K562 (cell line): ENCODE data around the gene PLXNA3. TPM values are rescaled to one million over a fixed set of nuclear protein-coding genes. Genes with fewer than 3 reads are reported as not detected.

Source experiments
- ATAC-seq: fragments of 200-7000 bp; cut with Tn5 transposase; 3 replicates; pipeline ENCODE4 v1.9.1; 2020; ENCODE audit warnings: moderate library complexity
- BruUV-seq: library from RNA; stranded (reverse); fragments of 400-500 nt; replicated peaks from 2 replicates; lab custom pipeline; 2021; lab: Mats Ljungman, UMichigan
- CTCF ChIA-PET: fragments of 300-600 bp; formaldehyde crosslinking; extraction: SDS; loops from one replicate; lab custom pipeline; 2021; ENCODE audit warnings: low intra/inter-chr PET ratio; lab: Yijun Ruan, JAX
- POLR2A ChIA-PET: fragments of 300-600, 350-650 bp; sonication (Branson Sonifier 250); formaldehyde crosslinking; extraction: SDS; loops from one replicate; lab custom pipeline; 2021; ENCODE audit warnings: antibody characterized with exemption, inconsistent platforms; lab: Yijun Ruan, JAX
- DNase-seq, 4 experiments: peaks; one replicate each; pipeline versions ENCODE4 v3.0.0 to v3.0.0-alpha.2; 2011 to 2018; ENCODE audit warnings: low spot score in 3 of 4, mixed read lengths in 3 of 4; ENCODE audit errors: extremely low read depth in 1 of 4
- FAIRE-seq: peaks from 2 replicates; lab custom pipeline; 2011; peaks lifted over from hg19 to GRCh38; lab: Jason Lieb, UNC
- H2AFZ ChIP-seq: 2 replicates; pipeline ENCODE4 v1.6.0; 2011; ENCODE audit warnings: low read depth, low read length, control low read depth, inconsistent platforms
- H3K27ac ChIP-seq: fragments of 200-600 bp; 3 replicates; pipeline ENCODE4 v1.8.0; 2011; ENCODE audit warnings: low read depth, mild to moderate bottlenecking, control low read depth, inconsistent platforms, low read length, moderate library complexity, mixed read lengths; ENCODE audit errors: extremely low read depth
- H3K27me3 ChIP-seq, 2 experiments: fragments of 300-600 bp in 1 of 2; 2 replicates in 1 of 2; 3 replicates in 1 of 2; pipeline versions ENCODE4 v1.6.0 to v1.8.0; 2011; ENCODE audit warnings: inconsistent platforms in 2 of 2, low read length in 2 of 2, mild to moderate bottlenecking in 1 of 2, mixed read lengths in 1 of 2, moderate library complexity in 1 of 2; ENCODE audit not compliant: control insufficient read depth in 2 of 2, insufficient read depth in 2 of 2
- H3K36me3 ChIP-seq: fragments of 300-600 bp; 3 replicates; pipeline ENCODE4 v1.8.0; 2011; ENCODE audit warnings: mild to moderate bottlenecking, low read length, inconsistent platforms; ENCODE audit not compliant: control insufficient read depth, insufficient read depth
- H3K4me1 ChIP-seq, 2 experiments: fragments of 200-600 bp in 1 of 2; replicated peaks in 1 of 2; 2 replicates in 1 of 2; 3 replicates in 1 of 2; pipeline versions ENCODE4 v1.5.1 to v1.8.0; 2011; ENCODE audit warnings: inconsistent platforms in 2 of 2, low read length in 2 of 2, mild to moderate bottlenecking in 1 of 2, mixed read lengths in 1 of 2, moderate library complexity in 1 of 2; ENCODE audit not compliant: control insufficient read depth in 2 of 2, insufficient read depth in 2 of 2
- H3K4me2 ChIP-seq: 2 replicates; pipeline ENCODE4 v1.6.1; 2011; ENCODE audit warnings: low read length, control low read depth, inconsistent platforms, mixed read lengths; ENCODE audit not compliant: insufficient read depth
- H3K4me3 ChIP-seq: fragments of 200-600 bp; sonication (generic), shearing (Covaris generic); 2 replicates; pipeline ENCODE4 v1.5.1; 2016; ENCODE audit warnings: control low read depth, inconsistent platforms
- H3K79me2 ChIP-seq: fragments of 200-600 bp; 3 replicates; pipeline ENCODE4 v1.8.0; 2011; ENCODE audit warnings: low read length, inconsistent platforms; ENCODE audit not compliant: control insufficient read depth, insufficient read depth
- H3K9ac ChIP-seq, 2 experiments: 2 replicates each; pipeline versions ENCODE4 v1.6.0 to v1.6.1; 2011; ENCODE audit warnings: low read depth in 2 of 2, low read length in 2 of 2, control low read depth in 1 of 2, inconsistent platforms in 1 of 2, mild to moderate bottlenecking in 1 of 2, mixed read lengths in 1 of 2; ENCODE audit not compliant: insufficient read depth in 1 of 2
- H3K9me1 ChIP-seq: one replicate; pipeline ENCODE4 v1.6.0; 2011; ENCODE audit warnings: inconsistent platforms, mild to moderate bottlenecking, low read length, moderate library complexity; ENCODE audit not compliant: control insufficient read depth, insufficient read depth
- H3K9me3 ChIP-seq: replicated peaks from 2 replicates; pipeline ENCODE4 v1.5.1; 2011; ENCODE audit warnings: low read depth, low read length, inconsistent platforms; ENCODE audit not compliant: control insufficient read depth, insufficient read depth
- H4K20me1 ChIP-seq: replicated peaks from 2 replicates; pipeline ENCODE4 v1.6.1; 2011; ENCODE audit warnings: low read length, inconsistent platforms, mixed read lengths; ENCODE audit not compliant: control insufficient read depth, insufficient read depth
- ADNP ChIP-seq: fragments of 200-800 bp; sonication (Bioruptor generic); IDR thresholded peaks from 2 replicates; pipeline ENCODE4 v1.6.1; 2016; ENCODE audit warnings: missing genetic modification characterization, missing compliant biosample characterization
- ARID4B ChIP-seq: sonication (generic); formaldehyde crosslinking; IDR thresholded peaks from 2 replicates; pipeline ENCODE4 v1.8.0; 2022; ENCODE audit warnings: mild to moderate bottlenecking, missing genetic modification reagents
- BRD9 ChIP-seq: fragments of 450-650 bp; IDR thresholded peaks from 2 replicates; pipeline ENCODE4 v1.6.1; 2018; ENCODE audit warnings: low read depth; ENCODE audit not compliant: partially characterized antibody
- CREB5 ChIP-seq: fragments of 250-450 bp; sonication (Bioruptor Pico); IDR thresholded peaks from 2 replicates; pipeline ENCODE4 v1.5.0; 2020; ENCODE audit warnings: mild to moderate bottlenecking
- GABPA ChIP-seq: fragments of 200-800 bp; sonication (Bioruptor generic); conservative IDR thresholded peaks from 2 replicates; pipeline ENCODE4 v1.6.1; 2016; ENCODE audit warnings: low read depth, missing genetic modification characterization, missing compliant biosample characterization
- GTF2E2 ChIP-seq: fragments of 200-800 bp; sonication (Bioruptor generic); IDR thresholded peaks from 2 replicates; pipeline ENCODE4 v1.6.1; 2016; ENCODE audit warnings: missing genetic modification characterization, missing compliant biosample characterization
- HDAC3 ChIP-seq: fragments of 450-650 bp; IDR thresholded peaks from 2 replicates; pipeline ENCODE4 v1.6.1; 2018; ENCODE audit warnings: borderline replicate concordance, mild to moderate bottlenecking, moderate library complexity; ENCODE audit not compliant: partially characterized antibody
- JUN ChIP-seq, 2 experiments: sonication (generic) in 1 of 2; formaldehyde crosslinking in 1 of 2; IDR thresholded peaks; 2 replicates each; pipeline versions ENCODE4 v1.6.1 to v1.8.0; 2012 to 2022; ENCODE audit warnings: borderline replicate concordance in 2 of 2, mild to moderate bottlenecking in 2 of 2, improper control_type of control experiment in 1 of 2, low read depth in 1 of 2, low read length in 1 of 2, missing genetic modification reagents in 1 of 2
- KAT8 ChIP-seq: fragments of 450-650 bp; IDR thresholded peaks from 2 replicates; pipeline ENCODE4 v1.6.1; 2016; ENCODE audit warnings: low read depth, mild to moderate bottlenecking
- NCOA1 ChIP-seq: fragments of 450-650 bp; IDR thresholded peaks from 2 replicates; pipeline ENCODE4 v1.6.1; 2016; ENCODE audit warnings: low read depth
- ZBTB9 ChIP-seq: fragments of 450-650 bp; formaldehyde crosslinking; IDR thresholded peaks from 2 replicates; pipeline ENCODE4 v1.4.0; 2020; ENCODE audit warnings: mild to moderate bottlenecking, moderate library complexity
- ZNF232 ChIP-seq: sonication (generic); formaldehyde crosslinking; IDR thresholded peaks from 2 replicates; pipeline ENCODE4 v1.8.0; 2022; ENCODE audit warnings: mild to moderate bottlenecking, missing genetic modification reagents
- ZNF444 ChIP-seq: fragments of 250-450 bp; sonication (Bioruptor Pico); IDR thresholded peaks from 2 replicates; pipeline ENCODE4 v1.4.0; 2020; ENCODE audit warnings: mild to moderate bottlenecking, moderate library complexity
- WGBS: fragments of 100-300 bp; shearing (Covaris generic); methylation state at CpG from one replicate; pipeline ENCODE4 v1.1.6; 2016; ENCODE audit warnings: low coverage, mixed read lengths; ENCODE audit not compliant: insufficient coverage; ENCODE audit errors: missing lambda C conversion rate; 5-methylcytosine and 5-hydroxymethylcytosine counted together
- in situ Hi-C: fragments of 300-500 bp; cut with MboI; formaldehyde crosslinking; loops from 4 replicates; pipeline ENCODE4 v1.15.0; 2018; ENCODE audit warnings: inconsistent platforms, mixed read lengths
- intact Hi-C: fragments of 100-400 bp; cut with micrococcal nuclease; formaldehyde crosslinking; loops from 2 replicates; pipeline ENCODE4 v1.14.2; 2022
- polyA plus RNA-seq, 8 experiments: library from polyadenylated mRNA; depleted of rRNA in 4 of 8; stranded (reverse) in 5 of 8; unstranded in 3 of 8; fragments of >200 nt; fragmentation: Nextera tagmentation in 2 of 8; fragmentation: Illumina TruSeq in 1 of 8; extraction: Ambion mirVana in 2 of 8; extraction: Trizol in 1 of 8; gene quantifications; 2 replicates each; pipeline versions ENCODE4 v1.2.1 to v1.2.3, GENCODE V29; 2011 to 2014; ENCODE audit warnings: inconsistent platforms in 1 of 8, missing spikeins in 1 of 8
- total RNA-seq, 7 experiments: library from RNA; depleted of rRNA in 6 of 7; stranded (reverse); fragments of >200 nt in 6 of 7; fragmentation: Illumina TruSeq in 2 of 7; extraction: Trizol in 2 of 7; gene quantifications; 2 replicates each; pipeline versions ENCODE4 v1.2.1 to v1.2.3, GENCODE V29; 2011 to 2021; ENCODE audit warnings: low replicate concordance in 1 of 7

PLXNA3 gene
- total and polyA plus RNA-seq, 9 of the 15 experiments (the other 6 are each of a cell fraction or from before 2014, with no cell fraction given) = 0.32 to 47.8 (median 7.5) TPM

- intact Hi-C loops (no loop called here), in situ Hi-C loops (no loop called here)
- FAIRE-seq (no peak), DNase-seq (no peak), ATAC-seq (no peak)
- Histone ChIP-seq H3K79me2 (peaks cover 11% of the 10 kb centered on the region), H3K9me3 (no peaks in the 10 kb centered on the region), H3K9me1 (no peaks in the 10 kb centered on the region), H3K4me3 (no peak overlapping the region), H3K27ac (no peak overlapping the region), H3K4me2 (no peak overlapping the region), H3K27me3 (no peaks in the 10 kb centered on the region), H4K20me1 (no peaks in the 10 kb centered on the region), H3K4me1 (peaks cover 9 to 17% of the 10 kb centered on the region in 2 experiments; a peak in 4 of 5 replicates), H2AFZ (no peak overlapping the region), H3K9ac (no peak overlapping the region), H3K36me3 (peaks cover 39% of the 10 kb centered on the region; the same call in 2 of the 3 replicates)
- TF ChIP-seq ZNF232 (CRISPR knock-in tag) = no peak
- no peak for TF ChIP-seq BRD9
- TF ChIP-seq ADNP (tag) = no peak
- no peak for TF ChIP-seq CREB5 (CRISPR knock-in tag)
- no peak for TF ChIP-seq ARID4B (CRISPR knock-in tag)
- no peak for TF ChIP-seq HDAC3
- TF ChIP-seq JUN (IDR thresholded peaks at IDR 0.05; ENCODE audit: borderline replicate concordance, low read depth, low read length) = no peak
- TF ChIP-seq JUN (CRISPR knock-in tag; IDR thresholded peaks at IDR 0.05; ENCODE audit: borderline replicate concordance) = no peak
- no peak for TF ChIP-seq KAT8
- no peak for TF ChIP-seq GABPA
- TF ChIP-seq ZBTB9 = no peak
- no peak for TF ChIP-seq ZNF444 (CRISPR knock-in tag)
- TF ChIP-seq GTF2E2 = no peak
- TF ChIP-seq NCOA1 = no peak
- no TSS peak for BruUV-seq
- POLR2A ChIA-PET = interaction anchor here (0.9 to 1.8 kb wide), 4 partner anchors 9 to 58 kb away, joined by 3 to 10 read pairs (median 5); partner anchors contain the start of gene SLC10A3
- CTCF ChIA-PET = no interaction called here
- WGBS = 74% methylated on average over 7 of the region's 7 CpGs
Measured at GRCh38 chrX:154473683-154474082, 15.6 kb downstream of the PLXNA3 start.
